Middle frontal gyrus (tissue), 1 donor: ENCODE results near the gene POU2AF2.
"Not testable (repeated sequence)": the region's sequence is repeated elsewhere in the genome, so short reads cannot be mapped to it uniquely, and the experiment has no call there.

Source experiments
- DNase-seq: peaks from one replicate; pipeline ENCODE4 v3.0.0-alpha.2; 2015; ENCODE audit warnings: low spot score; ENCODE audit errors: extremely low spot score

POU2AF2 gene, protein sequence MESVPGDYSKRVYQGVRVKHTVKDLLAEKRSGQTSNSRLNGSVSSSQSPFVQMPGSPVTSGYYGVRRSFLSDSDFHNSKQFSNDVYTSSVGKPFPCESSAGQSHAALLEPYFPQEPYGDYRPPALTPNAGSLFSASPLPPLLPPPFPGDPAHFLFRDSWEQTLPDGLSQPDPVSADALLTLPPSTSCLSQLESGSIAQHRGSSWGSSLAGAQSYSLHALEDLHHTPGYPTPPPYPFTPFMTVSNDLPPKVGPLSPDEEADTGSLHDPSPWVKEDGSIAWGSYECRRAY

DNA sequence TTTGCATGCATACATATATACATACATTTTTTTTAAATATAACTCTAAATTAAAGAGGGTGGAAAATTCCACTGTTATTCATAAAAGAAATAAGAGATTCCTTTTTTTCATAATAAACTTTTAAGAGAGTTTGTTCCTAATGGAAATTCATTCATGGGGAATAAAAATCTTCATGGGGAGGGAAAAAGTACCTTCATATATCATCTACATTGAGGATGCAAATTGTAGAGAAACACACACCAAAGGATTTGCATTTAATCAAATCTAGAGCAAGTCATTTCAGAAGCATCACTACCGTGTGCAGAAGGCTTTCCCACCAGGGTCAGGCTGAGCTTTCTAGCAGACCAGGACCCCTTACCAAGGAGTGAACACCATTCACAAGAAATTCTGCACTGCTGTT, at the start of gene POU2AF2:
TSS of gene POU2AF2 (plus strand) at position 301 of the 400 bp plus-strand sequence. CDS start 129 bp downstream, outside the sequence.
- DNase-seq: no peak

DNA sequence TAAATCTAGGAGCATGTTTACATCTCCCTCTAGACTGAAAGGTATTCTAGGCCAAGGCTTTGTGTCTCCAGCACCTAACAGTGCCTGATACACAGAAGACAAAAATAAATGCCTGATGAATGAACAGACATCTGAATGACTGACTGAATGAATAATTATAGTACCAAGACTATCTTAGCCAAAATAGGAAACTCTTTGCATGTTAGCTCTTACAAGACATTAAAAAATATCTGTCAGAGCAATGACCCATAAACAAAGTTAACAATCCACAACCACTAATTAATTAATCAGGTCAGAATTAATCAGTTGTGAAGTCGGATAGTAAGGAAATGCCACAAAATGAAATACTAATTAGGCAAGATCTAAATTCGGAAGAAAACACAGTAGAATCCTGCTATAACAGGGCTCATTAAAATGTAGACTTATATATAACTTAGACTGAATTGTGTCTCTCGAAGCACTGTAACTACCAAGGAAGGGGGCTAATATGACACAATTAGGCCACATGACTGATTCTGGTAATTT, 45.5 kb upstream of the POU2AF2 start:
- no peak for DNase-seq

DNA sequence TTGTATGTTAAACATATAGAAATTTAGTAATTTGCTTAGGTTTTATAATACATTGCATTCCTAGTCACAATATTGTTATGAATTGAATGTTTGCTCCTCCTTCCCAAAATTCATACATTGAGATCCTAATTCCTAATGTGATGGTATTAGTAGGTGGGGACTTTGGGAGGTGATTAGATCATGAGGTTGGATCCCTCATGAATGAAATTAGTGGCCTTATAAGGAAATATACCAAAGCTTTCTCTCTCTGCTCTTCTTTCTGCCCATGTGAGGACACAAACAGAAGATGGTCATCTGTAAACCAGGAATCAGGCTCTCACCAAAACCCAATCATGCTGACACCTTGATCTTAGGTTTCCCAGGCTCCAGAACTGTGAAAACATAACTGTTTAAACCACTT, 41.3 kb upstream of the POU2AF2 start:
- DNase-seq: no peak

DNA sequence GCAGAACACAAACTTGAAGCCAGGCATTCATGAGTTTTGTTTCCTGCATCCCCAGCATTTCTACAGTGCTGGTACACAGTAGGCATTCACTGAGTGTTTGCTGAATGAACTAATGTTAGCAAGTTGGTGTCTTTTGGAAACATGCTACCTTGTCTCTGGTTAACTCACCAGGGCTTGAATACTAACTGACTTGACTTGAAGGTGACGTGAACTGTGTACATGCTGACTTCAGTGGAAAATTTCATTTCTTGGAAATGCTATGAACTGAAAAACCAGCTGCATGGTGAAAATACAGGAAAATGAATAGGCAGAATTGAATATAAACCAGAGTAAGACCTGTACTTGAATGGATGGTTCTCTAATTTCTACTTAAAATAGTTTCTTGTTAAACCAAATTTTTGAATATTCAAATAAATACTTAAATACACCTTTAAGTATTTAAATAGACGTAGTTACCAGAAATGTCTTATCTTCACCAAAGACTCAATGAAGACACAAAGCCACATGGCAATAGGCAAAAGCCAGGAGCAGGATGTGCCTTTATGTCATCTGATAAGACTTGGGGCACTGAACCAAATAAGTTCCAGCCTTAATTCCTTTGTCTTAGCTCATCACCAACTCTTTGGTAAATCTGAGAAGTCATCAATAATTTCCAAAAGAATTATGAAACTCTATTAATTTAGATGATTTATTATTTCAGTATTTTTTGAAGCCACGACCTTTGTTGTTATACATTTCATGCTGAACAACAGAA, 39.7 kb upstream of the POU2AF2 start:
- no peak for DNase-seq

DNA sequence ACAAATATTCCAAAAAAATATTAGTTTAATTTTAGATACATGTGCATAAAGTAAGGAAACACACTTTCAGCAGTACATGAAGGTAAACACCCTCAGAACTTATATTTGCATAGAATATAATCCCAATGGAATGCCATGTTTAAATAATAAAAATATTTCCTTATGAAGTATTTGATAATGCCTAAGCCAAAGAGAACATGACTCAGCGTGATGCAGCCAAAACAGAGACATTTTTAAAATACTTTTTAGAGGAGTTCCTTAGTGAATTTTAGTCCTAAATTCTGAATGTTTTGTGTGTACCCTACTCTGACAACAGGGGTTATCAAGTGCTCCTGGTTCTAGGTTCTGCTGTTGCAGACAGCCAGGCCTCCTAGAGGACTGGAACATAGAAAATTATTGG, 39.1 kb upstream of the POU2AF2 start:
- DNase-seq: no peak

DNA sequence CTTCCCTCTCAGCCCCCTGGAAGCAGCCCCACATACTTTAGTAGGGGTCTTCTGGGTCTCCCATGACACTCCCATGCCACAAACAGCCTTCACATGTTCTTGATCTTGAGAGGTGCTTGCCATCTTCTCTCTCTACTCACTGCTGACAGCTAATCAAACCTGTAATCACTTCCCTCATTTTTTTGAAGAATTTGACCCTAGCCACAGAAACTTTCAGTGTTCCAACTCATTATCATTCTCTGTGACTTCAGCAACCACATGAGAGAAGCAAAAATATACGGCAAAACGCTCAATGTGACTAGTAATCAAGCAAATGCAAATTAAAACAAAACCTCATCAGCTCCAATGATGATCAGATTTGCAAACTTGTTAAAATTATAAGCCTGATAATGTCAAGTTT, 38.3 kb upstream of the POU2AF2 start:
- DNase-seq: no peak

DNA sequence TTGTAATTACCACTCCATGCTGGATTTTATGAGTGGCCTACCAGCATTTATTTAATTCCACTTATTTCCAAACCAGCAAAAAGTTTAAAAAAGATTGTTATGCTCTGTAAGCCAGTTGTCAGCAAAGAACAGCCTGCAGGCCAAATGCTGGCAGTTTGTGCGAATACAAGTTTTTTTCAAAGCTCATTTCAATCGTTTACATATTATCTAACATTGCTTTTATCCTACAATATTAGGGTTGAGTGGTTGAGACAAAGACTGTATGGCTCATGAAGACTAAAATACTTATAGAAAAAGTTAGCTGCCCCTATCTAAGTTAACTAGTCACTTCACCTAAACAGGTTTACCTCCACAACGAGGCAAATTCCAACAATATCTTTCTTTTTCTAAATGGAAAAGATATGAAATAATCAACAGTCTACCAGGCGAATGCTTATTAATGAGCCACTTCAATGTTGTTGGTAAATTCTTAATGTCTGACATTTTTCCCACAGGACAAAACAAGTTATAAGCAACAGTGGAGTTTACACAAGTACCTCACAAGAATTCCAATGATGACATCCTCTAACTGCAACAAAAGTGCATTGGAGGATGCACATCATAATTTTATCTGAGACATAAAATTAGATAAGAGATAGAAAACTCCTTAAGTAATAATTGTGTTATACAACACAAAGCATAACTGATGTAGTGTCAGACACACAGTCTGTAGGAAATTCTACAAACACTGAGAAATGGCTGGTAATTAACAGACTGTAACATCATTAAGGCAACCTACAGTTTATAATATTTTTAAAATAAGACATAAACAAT, 35.8 kb upstream of the POU2AF2 start:
- DNase-seq: no peak

DNA sequence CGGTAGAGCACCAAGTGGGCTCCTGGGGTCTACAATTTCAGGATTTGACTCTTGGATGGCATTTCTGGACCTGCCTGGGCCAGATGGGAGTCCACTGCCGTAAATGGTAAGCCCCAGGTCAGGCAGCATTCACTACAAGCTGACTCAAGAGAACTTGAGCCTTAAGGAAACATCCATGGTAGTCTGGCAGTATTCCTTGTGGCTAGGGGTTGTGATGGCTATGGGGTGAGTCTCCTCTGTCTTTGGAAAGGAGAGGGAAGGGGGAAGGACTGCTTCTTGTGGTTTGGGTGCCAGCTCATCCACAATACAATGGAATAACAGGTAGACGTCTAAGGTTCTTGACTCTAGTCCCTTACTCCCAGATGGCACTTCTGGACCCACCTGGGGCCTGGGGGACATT, 32.3 kb upstream of the POU2AF2 start:
- no peak for DNase-seq

DNA sequence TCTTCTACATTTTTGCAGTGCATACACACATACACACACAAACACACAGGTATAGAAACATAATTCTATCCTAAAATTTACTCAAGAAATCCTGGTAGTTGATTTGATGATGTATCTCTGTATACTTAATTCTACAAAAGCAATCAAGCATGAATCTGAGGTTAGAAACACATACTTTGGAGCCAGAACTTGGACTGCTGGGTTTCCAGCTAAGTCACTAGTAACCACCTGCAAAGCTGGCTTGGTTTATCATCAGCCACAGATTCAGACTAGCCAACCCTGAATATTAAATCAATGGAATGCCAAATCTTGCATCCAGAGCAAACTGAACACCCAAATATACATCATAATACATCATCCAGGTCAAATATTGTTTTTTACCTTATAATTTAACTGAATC, 24.8 kb upstream of the POU2AF2 start:
- DNase-seq: no peak

DNA sequence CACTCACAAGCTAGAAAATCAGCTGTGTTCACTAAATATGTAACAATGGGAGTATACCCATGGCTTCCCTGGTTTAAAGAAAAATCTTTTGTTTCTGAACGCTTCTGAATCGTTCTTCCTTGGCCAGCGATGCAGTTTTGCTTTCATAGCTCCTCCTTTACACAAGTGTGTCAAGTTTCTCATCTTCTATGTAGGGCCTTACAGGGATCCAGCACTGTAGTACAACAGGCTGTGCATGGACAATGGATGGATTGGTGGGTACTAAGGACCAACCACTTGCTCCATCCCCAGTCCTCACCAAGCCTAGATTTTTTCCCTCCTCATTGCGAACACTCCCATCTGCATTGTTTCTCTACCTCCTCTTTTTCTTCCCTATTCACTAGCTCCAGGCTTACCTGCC, 24.3 kb upstream of the POU2AF2 start:
- DNase-seq: no peak

DNA sequence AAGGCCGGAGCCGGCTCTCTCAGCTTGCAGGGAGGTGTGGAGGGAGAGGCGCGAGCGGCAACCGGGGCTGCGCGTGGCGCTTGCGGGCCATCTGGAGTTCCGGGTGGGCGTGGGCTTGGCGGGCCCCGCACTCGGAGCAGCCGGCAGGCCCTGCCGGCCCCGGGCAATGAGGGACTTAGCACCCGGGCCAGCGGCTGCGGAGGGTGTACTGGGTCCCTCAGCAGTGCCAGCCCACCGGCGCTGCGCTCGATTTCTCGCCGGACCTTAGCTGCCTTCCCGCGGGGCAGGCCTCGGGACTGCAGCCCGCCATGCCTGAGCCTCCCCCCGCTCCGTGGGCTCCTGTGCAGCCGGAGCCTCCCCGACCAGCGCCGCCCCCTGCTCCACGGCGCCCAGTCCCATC, 23.6 kb upstream of the POU2AF2 start:
- DNase-seq: not testable (repeated sequence)

DNA sequence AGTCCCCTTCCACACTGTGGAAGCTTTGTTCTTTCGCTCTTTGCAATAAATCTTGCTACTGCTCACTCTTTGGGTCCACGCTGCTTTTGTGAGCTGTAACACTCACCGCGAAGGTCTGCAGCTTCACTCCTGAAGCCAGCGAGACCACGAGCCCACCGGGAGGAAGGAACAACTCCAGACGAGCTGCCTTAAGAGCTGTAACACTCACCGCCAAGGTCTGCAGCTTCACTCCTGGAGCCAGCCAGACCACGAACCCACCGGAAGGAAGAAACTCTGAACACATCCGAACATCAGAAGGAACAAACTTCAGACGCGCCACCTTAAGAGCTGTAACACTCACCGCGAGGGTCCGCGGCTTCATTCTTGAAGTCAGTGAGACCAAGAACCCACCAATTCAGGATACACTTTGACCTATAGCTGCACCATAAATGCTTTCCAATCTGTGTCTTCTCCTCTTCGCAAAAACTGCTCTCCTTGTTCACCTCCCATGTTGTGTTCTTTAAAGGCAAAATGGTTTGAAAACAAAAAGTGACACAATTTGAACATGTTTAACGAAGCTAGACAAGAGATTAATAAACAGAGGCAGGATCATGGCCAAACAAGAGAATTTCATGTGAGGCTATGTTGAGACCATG, 22.6 kb upstream of the POU2AF2 start:
- DNase-seq: not testable (repeated sequence)

DNA sequence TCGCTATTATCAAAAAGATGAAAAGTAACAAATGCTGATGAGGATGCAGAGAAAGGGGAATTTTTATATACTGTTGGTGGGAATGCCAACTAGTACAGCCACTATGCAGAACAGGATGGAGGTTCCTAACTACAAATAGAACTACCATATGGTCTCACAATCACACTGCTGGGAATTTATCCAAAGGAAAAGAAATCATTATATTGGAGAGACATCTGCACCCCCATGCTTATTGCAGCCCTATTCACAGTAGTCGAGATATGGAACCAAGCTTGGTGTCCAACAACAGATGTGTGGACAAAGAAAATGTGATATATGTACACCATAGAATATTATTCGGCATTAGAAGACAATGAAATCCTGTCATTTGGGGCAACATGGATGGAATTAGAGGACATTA, 19.6 kb upstream of the POU2AF2 start:
- peak; percentile 8 for DNase-seq

DNA sequence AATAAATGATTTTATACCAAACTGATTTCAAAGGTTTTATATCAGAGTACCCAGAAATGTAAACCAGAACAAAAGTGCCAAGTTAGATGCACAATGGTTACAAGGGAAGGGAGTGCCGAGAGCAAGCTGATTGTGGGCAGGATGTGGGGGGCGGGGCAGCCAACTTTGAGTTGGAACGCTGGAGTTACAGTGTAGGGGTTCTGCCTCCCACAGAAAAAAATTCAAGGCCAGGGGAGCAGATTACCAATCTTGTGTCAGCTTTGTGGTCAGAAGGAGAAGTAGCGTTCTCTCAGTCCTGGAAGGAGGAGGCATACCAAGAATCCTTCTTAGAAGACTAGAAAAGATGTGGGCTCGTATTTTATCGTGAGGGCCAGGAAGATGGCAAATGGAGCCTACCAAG, 15.9 kb upstream of the POU2AF2 start:
- DNase-seq: no peak

DNA sequence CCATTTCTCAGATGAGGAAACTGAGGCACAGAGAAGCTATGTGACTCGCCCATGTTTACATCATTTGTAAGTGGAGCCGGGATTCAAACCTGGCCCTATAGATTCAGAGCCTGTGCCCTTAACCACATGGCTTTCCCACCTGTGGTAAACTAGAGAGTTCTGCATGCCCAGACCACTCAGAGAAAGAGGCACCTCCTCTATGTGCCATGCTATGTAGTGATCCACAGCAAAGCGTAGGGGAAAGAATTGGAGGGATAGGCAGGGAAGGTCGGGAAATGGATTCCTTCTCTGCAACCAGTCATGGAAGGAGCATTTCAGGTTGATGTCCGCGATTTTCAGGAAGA, 15.4 kb upstream of the POU2AF2 start:
- no peak for DNase-seq

DNA sequence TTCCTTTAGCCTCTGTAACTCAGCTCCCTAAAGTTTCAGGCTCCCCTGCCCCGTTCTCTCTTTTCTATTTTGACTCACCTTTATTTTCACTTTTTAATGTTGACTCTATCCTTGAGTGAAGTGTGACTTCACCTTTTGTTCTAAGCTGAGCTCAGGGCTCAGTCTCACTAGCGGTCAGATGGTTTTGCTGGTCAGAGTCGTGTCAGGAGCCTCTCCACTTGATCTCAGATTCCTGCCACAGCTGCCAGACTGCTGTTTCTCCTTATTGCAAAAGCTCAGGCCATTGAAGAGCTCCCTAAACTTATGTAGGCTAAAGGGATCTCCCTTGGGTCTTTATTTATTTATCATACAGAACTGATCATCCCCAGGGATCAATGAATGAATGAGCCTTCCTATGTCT, 13.7 kb upstream of the POU2AF2 start:
- DNase-seq: no peak

DNA sequence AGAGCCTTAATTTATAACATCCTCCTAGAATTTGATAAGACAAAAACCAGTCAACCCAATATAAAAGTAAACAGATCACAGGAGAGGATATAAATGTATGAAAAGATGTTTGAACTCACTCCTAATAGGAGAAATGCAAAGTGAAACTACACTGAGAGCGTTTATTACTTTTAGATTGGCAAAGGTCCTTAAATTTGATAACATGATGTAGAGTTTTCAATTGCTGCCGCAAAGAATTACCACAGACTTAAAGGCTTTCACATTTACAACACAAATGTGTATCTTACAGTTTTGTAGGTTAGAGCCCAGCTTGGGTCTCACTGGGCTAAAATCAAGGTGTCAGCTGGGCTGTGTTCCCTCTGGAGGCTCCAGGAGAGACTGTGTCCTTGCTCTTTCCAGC, 9.1 kb upstream of the POU2AF2 start:
- DNase-seq: no peak

DNA sequence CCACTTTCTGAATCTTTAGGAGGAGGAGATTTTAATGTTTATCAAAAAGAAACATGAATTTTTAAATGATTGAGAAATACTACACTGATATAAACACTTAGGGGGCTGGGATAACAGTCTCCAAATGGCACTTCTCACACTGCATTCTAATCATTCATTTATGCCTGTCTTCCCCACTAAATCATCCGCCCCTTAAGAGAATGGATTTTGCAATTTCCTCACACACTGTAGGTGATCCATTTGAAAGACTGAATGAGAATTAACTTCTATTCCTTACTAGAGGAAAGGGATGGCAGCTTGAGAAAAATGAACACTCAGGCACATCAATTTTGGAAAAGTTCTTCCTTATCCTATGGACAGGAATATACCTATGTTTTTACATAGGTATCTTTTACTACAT, 7.6 kb upstream of the POU2AF2 start:
- DNase-seq: no peak

DNA sequence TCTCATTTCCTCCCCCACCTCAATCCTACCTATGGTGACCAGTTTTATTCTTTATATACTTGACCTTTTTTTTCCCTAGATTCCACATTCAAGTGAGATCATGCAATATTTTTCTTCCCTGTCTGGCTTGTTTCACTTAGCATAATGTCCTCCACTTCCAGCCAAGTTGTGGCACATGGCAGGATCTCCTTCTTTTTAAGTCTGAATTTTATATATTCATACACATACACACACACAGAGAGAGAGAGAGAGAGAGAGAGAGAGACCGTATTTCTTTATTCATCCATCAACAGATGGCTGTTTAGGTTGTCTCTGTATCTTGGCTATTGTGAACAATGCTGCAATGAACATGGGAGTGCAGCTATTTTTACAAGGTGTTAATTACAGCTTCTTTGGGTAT, 1.4 kb downstream of the POU2AF2 start:
- no peak for DNase-seq

DNA sequence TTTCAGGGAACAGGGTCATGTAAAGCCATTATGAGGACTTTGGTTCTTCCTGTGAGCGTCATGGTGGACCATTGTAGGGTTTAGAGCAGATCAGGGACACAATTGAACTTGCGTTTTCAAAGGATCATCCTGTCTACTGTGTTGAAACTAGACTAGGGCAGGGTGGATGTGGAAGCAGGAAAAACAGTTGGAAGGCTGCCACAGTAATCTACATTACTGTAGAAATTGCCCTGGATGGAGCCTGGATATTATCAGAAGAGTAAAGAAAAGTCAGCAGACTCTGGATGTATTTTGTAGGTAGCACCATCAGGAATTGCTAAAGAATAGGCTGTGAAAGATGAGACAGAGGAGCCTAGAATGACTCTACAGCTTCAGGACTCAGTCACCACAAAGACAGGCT, 5.4 kb downstream of the POU2AF2 start:
- no peak for DNase-seq

DNA sequence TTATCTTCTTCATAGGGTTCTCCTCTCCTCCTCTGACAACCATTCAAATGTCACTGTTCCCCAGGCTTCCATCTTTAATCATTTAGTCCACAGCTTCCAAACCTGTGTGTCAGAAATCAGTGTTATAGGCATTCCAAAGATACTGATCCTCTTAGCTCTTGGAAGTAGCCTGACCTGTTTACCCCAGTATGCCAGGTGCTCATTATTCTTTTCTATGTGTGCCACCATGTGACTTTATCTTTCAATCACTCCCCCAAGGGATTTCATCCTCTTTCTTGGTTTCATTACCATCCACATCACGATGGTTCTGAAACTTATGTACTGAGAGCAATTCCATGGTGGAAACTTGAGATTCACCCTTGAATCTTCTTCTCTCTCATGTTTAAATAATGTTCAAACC, 7.6 kb downstream of the POU2AF2 start:
- no peak for DNase-seq

DNA sequence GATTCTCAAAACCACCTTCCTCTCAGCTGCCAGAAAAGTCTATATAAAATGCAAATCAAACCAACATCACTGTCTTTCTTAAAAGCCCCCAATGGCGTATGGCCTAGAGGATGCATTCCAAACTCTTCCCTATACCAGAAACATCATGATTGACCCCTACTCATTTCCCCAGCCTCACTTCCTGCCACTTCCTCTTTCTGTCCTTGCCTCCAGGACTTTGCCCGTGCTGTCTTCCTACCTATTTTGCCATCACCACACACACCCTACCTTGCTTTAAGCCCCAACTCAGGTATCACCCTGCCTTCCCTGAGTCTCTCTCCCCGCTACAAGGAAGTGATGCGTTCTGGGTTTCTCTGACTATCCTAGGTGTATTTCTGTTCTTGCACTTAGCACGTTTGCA, 8.1 kb downstream of the POU2AF2 start:
- DNase-seq: no peak
